Left renal pelvis (tissue), 4 donors: ENCODE results near the gene JOSD2. TPM values are rescaled to one million over a fixed set of nuclear protein-coding genes. Genes with fewer than 3 reads are reported as not detected.
"Not testable (repeated sequence)": the region's sequence is repeated elsewhere in the genome, so short reads cannot be mapped to it uniquely, and the experiment has no call there.

Experiments used
- DNase-seq, 4 donors: peaks; one replicate each; pipeline ENCODE4 v3.0.0-alpha.2; 2013; ENCODE audit warnings: low read depth in 4 of 4, low spot score in 3 of 4
- polyA plus RNA-seq, 4 donors: library from polyadenylated mRNA; unstranded; fragments of 120-200 nt; gene quantifications; one replicate each; pipeline ENCODE4 v1.2.1, GENCODE V29; 2013; ENCODE audit not compliant: insufficient read length in 4 of 4

Gene JOSD2
- polyA plus RNA-seq, 4 donors = 9.2 to 14.1 (median 10.1) TPM

- no peak for DNase-seq
Measured at GRCh38 chr19:50478901-50479715, 31.9 kb downstream of the JOSD2 start.

GRCh38 chr19:50477751-50478515 is 33.1 kb downstream of the JOSD2 start:
- DNase-seq = no peak

- no peak for DNase-seq
Measured at GRCh38 chr19:50476907-50477238, 34.1 kb downstream of the JOSD2 start.

- peak; percentile 79 to 91 (median 86) for DNase-seq
Measured at GRCh38 chr19:50476224-50476906, 34.6 kb downstream of the JOSD2 start, which contains the start of the genes EMC10 and GARIN5A. Gene EMC10 (plus strand): TSS chr19:50476507. CDS start chr19:50476545, 38 bp downstream. Gene GARIN5A (minus strand): TSS chr19:50476848. CDS start chr19:50476388, 460 bp downstream.

- DNase-seq = no peak
Measured at GRCh38 chr19:50475736-50476223, 35.2 kb downstream of the JOSD2 start.

GRCh38 chr19:50475101-50475568 is 35.9 kb downstream of the JOSD2 start:
- DNase-seq = no peak

- DNase-seq = not testable (repeated sequence)
Measured at GRCh38 chr19:50473336-50473735, 37.7 kb downstream of the JOSD2 start.

- no peak for DNase-seq
Measured at GRCh38 chr19:50468818-50469217, 42.2 kb downstream of the JOSD2 start.

- DNase-seq = no peak
Measured at GRCh38 chr19:50467566-50467965, 43.4 kb downstream of the JOSD2 start.

GRCh38 chr19:50466706-50467039 is 44.3 kb downstream of the JOSD2 start:
- no peak for DNase-seq

GRCh38 chr19:50465986-50466705 is 44.8 kb downstream of the JOSD2 start:
- no peak for DNase-seq

GRCh38 chr19:50465000-50465399 is 46.0 kb downstream of the JOSD2 start:
- DNase-seq = no peak

GRCh38 chr19:50464348-50464747 is 46.6 kb downstream of the JOSD2 start:
- no peak for DNase-seq

GRCh38 chr19:50462970-50463369 is 48.0 kb downstream of the JOSD2 start:
- no peak for DNase-seq

GRCh38 chr19:50461066-50461875 is 49.7 kb downstream of the JOSD2 start:
- no peak for DNase-seq

GRCh38 chr19:50460161-50460765 is 50.7 kb downstream of the JOSD2 start:
- DNase-seq = no peak

GRCh38 chr19:50459638-50460037 is 51.4 kb downstream of the JOSD2 start:
- DNase-seq = no peak

- no peak for DNase-seq
Measured at GRCh38 chr19:50459067-50459456, 51.9 kb downstream of the JOSD2 start.

- no peak for DNase-seq
Measured at GRCh38 chr19:50458396-50459066, 52.5 kb downstream of the JOSD2 start.
